Neural progenitor cell (in vitro differentiated cells): ENCODE results near the gene EDNRA. TPM values are rescaled to one million over a fixed set of nuclear protein-coding genes. Genes with fewer than 3 reads are reported as not detected.

Source experiments
- DNase-seq: peaks from one replicate; pipeline ENCODE4 v3.0.0-alpha.2; 2016; ENCODE audit warnings: low spot score
- H2AFZ ChIP-seq: fragments of 200-600 bp; sonication (generic); replicated peaks from 2 replicates; pipeline ENCODE4 v1.6.1; 2016; ENCODE audit warnings: antibody characterized with exemption
- H3F3A ChIP-seq: fragments of 200-600 bp; sonication (generic); 2 replicates; pipeline ENCODE4 v1.6.1; 2016; ENCODE audit warnings: antibody characterized with exemption, low read depth
- H3K27ac ChIP-seq: fragments of 200-600 bp; sonication (generic); 2 replicates; pipeline ENCODE4 v1.5.1; 2016; ENCODE audit warnings: mild to moderate bottlenecking
- H3K27me3 ChIP-seq: fragments of 200-600 bp; sonication (generic); 2 replicates; pipeline ENCODE4 v1.6.1; 2016; ENCODE audit warnings: mild to moderate bottlenecking, moderate library complexity
- H3K36me3 ChIP-seq: fragments of 200-600 bp; sonication (generic); 2 replicates; pipeline ENCODE4 v1.5.1; 2016
- H3K4me1 ChIP-seq: fragments of 200-600 bp; sonication (generic); 2 replicates; pipeline ENCODE4 v1.6.1; 2016; ENCODE audit warnings: mixed run types
- H3K4me2 ChIP-seq: fragments of 200-600 bp; sonication (generic); 2 replicates; pipeline ENCODE4 v1.6.1; 2016
- H3K4me3 ChIP-seq: fragments of 200-600 bp; sonication (generic); 2 replicates; pipeline ENCODE4 v1.5.1; 2016
- H3K79me2 ChIP-seq: fragments of 200-600 bp; sonication (generic); 2 replicates; pipeline ENCODE4 v1.6.1; 2016; ENCODE audit warnings: low read depth
- H3K9ac ChIP-seq: fragments of 200-600 bp; sonication (generic); 2 replicates; pipeline ENCODE4 v1.6.1; 2016
- H3K9me3 ChIP-seq: fragments of 200-600 bp; sonication (generic); 2 replicates; pipeline ENCODE4 v1.5.1; 2016; ENCODE audit warnings: low read depth
- H4K20me1 ChIP-seq: fragments of 200-600 bp; sonication (generic); 2 replicates; pipeline ENCODE4 v1.6.1; 2016; ENCODE audit warnings: low read depth
- H3K27ac Mint-ChIP-seq: 3 replicates; pipeline ENCODE4 v1.8.0; 2021; ENCODE audit warnings: mixed read lengths
- H3K27me3 Mint-ChIP-seq: 2 replicates; pipeline ENCODE4 v1.8.0; 2022; ENCODE audit warnings: low read depth, mild to moderate bottlenecking, inconsistent platforms, moderate library complexity, mixed read lengths; ENCODE audit not compliant: insufficient read depth
- H3K36me3 Mint-ChIP-seq: 3 replicates; pipeline ENCODE4 v1.8.0; 2021; ENCODE audit warnings: mixed read lengths
- H3K4me1 Mint-ChIP-seq: 3 replicates; pipeline ENCODE4 v1.8.0; 2021; ENCODE audit warnings: mixed read lengths
- H3K4me3 Mint-ChIP-seq: 3 replicates; pipeline ENCODE4 v1.8.0; 2021; ENCODE audit warnings: mild to moderate bottlenecking, moderate library complexity, mixed read lengths
- H3K9me3 Mint-ChIP-seq: 3 replicates; pipeline ENCODE4 v1.8.0; 2020; ENCODE audit warnings: mixed read lengths
- EZH2 ChIP-seq: fragments of 200-600 bp; sonication (generic); IDR thresholded peaks from 2 replicates; pipeline ENCODE4 v1.6.1; 2017; ENCODE audit warnings: antibody characterized with exemption, mild to moderate bottlenecking, moderate library complexity
- EZH2phosphoT487 ChIP-seq: fragments of 200-600 bp; sonication (generic); IDR thresholded peaks from 2 replicates; pipeline ENCODE4 v1.6.1; 2017; ENCODE audit warnings: antibody characterized with exemption
- total RNA-seq: library from RNA; depleted of rRNA; stranded (reverse); fragments of >200 nt; gene quantifications from 2 replicates; pipeline ENCODE4 v1.2.3, GENCODE V29; 2015; ENCODE audit warnings: low replicate concordance
- TF ChIP-seq, protein P1 (sequence below): fragments of 200-600 bp; sonication (generic); IDR thresholded peaks from 2 replicates; pipeline ENCODE4 v1.5.1; 2017; ENCODE audit warnings: antibody characterized with exemption, mild to moderate bottlenecking

EDNRA gene
- total RNA-seq, 1 donor from 2014 or later, result 2.9 TPM

DNA sequence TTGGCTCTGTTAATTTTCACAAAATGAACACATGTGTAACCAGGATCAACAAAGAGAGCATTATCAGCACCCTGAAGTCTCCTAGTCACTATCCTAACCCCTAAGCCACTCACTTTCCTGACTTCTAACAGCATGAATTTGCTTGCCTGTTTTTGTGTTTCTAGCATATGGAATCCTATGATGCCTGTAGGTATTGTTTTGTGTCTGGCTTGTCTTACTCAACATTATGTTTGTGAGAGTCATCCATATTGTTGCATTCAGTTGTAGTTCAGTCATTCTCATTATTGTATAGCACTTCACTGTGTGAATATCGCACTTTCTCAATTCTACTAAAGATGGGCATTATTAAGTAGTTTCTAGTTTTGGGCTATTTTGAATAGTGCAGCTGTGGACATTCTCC lies 15.6 kb downstream of the EDNRA start:
- no peaks in the 10 kb centered on the region for H3K27me3 Mint-ChIP-seq
- no peaks in the 10 kb centered on the region for H3K4me1 Mint-ChIP-seq
- no peak overlapping the region for H3K4me3 ChIP-seq
- no peaks in the 10 kb centered on the region for H3K79me2 ChIP-seq
- no peaks in the 10 kb centered on the region for H4K20me1 ChIP-seq
- no peaks in the 10 kb centered on the region for H3K36me3 ChIP-seq
- TF ChIP-seq, protein P1, sequence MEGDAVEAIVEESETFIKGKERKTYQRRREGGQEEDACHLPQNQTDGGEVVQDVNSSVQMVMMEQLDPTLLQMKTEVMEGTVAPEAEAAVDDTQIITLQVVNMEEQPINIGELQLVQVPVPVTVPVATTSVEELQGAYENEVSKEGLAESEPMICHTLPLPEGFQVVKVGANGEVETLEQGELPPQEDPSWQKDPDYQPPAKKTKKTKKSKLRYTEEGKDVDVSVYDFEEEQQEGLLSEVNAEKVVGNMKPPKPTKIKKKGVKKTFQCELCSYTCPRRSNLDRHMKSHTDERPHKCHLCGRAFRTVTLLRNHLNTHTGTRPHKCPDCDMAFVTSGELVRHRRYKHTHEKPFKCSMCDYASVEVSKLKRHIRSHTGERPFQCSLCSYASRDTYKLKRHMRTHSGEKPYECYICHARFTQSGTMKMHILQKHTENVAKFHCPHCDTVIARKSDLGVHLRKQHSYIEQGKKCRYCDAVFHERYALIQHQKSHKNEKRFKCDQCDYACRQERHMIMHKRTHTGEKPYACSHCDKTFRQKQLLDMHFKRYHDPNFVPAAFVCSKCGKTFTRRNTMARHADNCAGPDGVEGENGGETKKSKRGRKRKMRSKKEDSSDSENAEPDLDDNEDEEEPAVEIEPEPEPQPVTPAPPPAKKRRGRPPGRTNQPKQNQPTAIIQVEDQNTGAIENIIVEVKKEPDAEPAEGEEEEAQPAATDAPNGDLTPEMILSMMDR, result no peak
- TF ChIP-seq EZH2phosphoT487 (no peak), EZH2 (no peak)
- no peaks in the 10 kb centered on the region for H3K9me3 ChIP-seq
- no peaks in the 10 kb centered on the region for H3K9me3 Mint-ChIP-seq
- no peak overlapping the region for H3K4me2 ChIP-seq
- no peaks in the 10 kb centered on the region for H3K36me3 Mint-ChIP-seq
- H3F3A ChIP-seq, result no peaks in the 10 kb centered on the region
- H2AFZ ChIP-seq, result no peak overlapping the region
- H3K4me1 ChIP-seq, result no peaks in the 10 kb centered on the region
- no peak overlapping the region for H3K9ac ChIP-seq
- H3K27ac Mint-ChIP-seq, result no peak overlapping the region
- no peak overlapping the region for H3K4me3 Mint-ChIP-seq
- no peak overlapping the region for H3K27ac ChIP-seq
- DNase-seq, result no peak
- no peaks in the 10 kb centered on the region for H3K27me3 ChIP-seq

DNA sequence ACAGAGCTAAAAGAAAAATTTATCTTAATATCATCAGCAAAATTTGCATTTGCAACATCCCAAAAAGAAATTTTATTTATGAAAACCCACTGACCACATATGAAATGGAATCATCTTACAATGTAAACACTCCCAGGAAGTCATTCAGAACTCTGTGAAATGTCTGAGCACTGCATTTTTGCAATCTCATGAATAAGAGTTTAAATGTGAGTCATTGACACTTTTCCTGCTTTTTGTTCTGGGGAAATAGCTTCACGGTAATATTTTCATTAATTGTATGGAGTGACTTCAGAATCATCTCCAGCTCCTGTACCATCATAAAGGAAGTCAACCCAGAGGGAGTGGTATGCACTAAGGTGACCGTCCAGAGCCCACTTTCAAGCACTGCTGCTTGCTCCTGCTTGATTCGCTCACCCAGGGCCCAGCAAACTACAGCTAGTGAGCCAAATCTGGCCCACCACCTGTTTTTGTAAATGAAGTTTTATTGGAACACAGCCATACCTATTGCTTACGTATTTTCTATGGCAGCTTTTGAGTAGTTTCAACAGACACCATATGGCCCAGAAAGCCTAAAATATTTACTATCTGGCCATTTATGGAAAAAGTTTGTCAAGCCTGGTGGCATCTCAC lies 17.2 kb downstream of the EDNRA start:
- no peak overlapping the region for H3K4me2 ChIP-seq
- H3K36me3 Mint-ChIP-seq, result no peaks in the 10 kb centered on the region
- H3K27ac Mint-ChIP-seq, result no peak overlapping the region
- no peaks in the 10 kb centered on the region for H3K4me1 Mint-ChIP-seq
- no peak overlapping the region for H3K4me3 Mint-ChIP-seq
- no peaks in the 10 kb centered on the region for H3K27me3 Mint-ChIP-seq
- no peaks in the 10 kb centered on the region for H3K9me3 Mint-ChIP-seq
- H4K20me1 ChIP-seq, result no peaks in the 10 kb centered on the region
- no peaks in the 10 kb centered on the region for H3K79me2 ChIP-seq
- H3F3A ChIP-seq, result no peaks in the 10 kb centered on the region
- H2AFZ ChIP-seq, result no peak overlapping the region
- no peak for TF ChIP-seq EZH2phosphoT487
- TF ChIP-seq, protein P1, result no peak
- no peak for TF ChIP-seq EZH2
- H3K4me1 ChIP-seq, result no peaks in the 10 kb centered on the region
- H3K27me3 ChIP-seq, result no peaks in the 10 kb centered on the region
- H3K4me3 ChIP-seq, result no peak overlapping the region
- no peak overlapping the region for H3K27ac ChIP-seq
- no peak overlapping the region for H3K9ac ChIP-seq
- H3K36me3 ChIP-seq, result no peaks in the 10 kb centered on the region
- H3K9me3 ChIP-seq, result no peaks in the 10 kb centered on the region
- DNase-seq, result no peak

DNA sequence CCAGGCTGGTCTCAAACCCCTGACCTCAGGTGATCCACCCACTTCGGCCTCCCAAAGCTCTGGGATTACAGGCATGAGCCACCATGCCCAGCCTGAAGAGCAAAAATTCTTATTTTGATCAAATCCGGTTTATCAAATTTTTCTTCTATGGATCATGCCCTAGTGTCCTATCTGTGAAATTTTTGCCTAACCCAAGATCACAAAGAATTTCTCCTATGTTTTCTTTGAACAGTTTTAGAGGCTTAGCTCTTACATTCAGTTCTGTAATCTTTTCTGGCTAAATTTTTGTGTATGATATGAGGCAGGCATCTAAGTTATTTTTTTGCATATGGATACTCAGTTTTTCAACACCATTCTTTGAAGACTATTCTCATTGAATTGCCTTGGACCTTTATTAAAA lies 27.4 kb downstream of the EDNRA start:
- H3K9me3 Mint-ChIP-seq, result peaks cover 2% of the 10 kb centered on the region
- Histone ChIP-seq H3K9me3 (no peaks in the 10 kb centered on the region), H3K9ac (no peak overlapping the region), H2AFZ (no peak overlapping the region), H3F3A (no peaks in the 10 kb centered on the region), H3K36me3 (no peaks in the 10 kb centered on the region), H3K27ac (no peak overlapping the region), H3K4me1 (no peaks in the 10 kb centered on the region), H3K4me3 (no peak overlapping the region), H3K4me2 (no peak overlapping the region), H4K20me1 (no peaks in the 10 kb centered on the region), H3K79me2 (no peaks in the 10 kb centered on the region), H3K27me3 (no peaks in the 10 kb centered on the region)
- no peaks in the 10 kb centered on the region for H3K4me1 Mint-ChIP-seq
- H3K27ac Mint-ChIP-seq, result no peak overlapping the region
- no peak overlapping the region for H3K4me3 Mint-ChIP-seq
- DNase-seq, result no peak
- no peaks in the 10 kb centered on the region for H3K27me3 Mint-ChIP-seq
- no peaks in the 10 kb centered on the region for H3K36me3 Mint-ChIP-seq
- TF ChIP-seq EZH2phosphoT487 (no peak), EZH2 (no peak)
- TF ChIP-seq, protein P1, result no peak
